CD4-positive, alpha-beta memory T cell (primary cell): ENCODE results near the gene MRPL45. TPM values are rescaled to one million over a fixed set of nuclear protein-coding genes. Genes with fewer than 3 reads are reported as not detected.
A peak's percentile ranks its signal among the peaks of the same experiment; 100 is the strongest.

Experiments used
- CTCF ChIA-PET: fragments of 350-600 bp; sonication (Branson Sonifier 250); formaldehyde crosslinking; loops from one replicate; lab custom pipeline; 2021; ENCODE audit warnings: inconsistent platforms; ENCODE audit not compliant: partially characterized antibody; lab: Charles Lee
- POLR2A ChIA-PET: fragments of 350-600 bp; sonication (Branson Sonifier 250); formaldehyde crosslinking; loops from one replicate; lab custom pipeline; 2021; ENCODE audit not compliant: partially characterized antibody; lab: Charles Lee
- DNase-seq, 5 donors: peaks; one replicate each; pipeline versions ENCODE4 v3.0.0 to v3.0.0-alpha.2; 2020 to 2022; ENCODE audit warnings: mixed read lengths in 1 of 5
- H3K27ac ChIP-seq: one replicate; pipeline ENCODE4 v1.7.0; 2013; ENCODE audit warnings: low read depth, low read length
- H3K27me3 ChIP-seq: 2 replicates; pipeline ENCODE4 v1.7.0; 2013; ENCODE audit warnings: mild to moderate bottlenecking, low read length, moderate library complexity; ENCODE audit not compliant: insufficient read depth
- H3K36me3 ChIP-seq: 2 replicates; pipeline ENCODE4 v1.7.0; 2013; ENCODE audit warnings: mild to moderate bottlenecking, low read length, moderate library complexity; ENCODE audit not compliant: insufficient read depth
- H3K4me1 ChIP-seq: 2 replicates; pipeline ENCODE4 v1.7.0; 2013; ENCODE audit warnings: mild to moderate bottlenecking, low read length, moderate library complexity; ENCODE audit not compliant: insufficient read depth
- H3K4me3 ChIP-seq, 2 donors: one replicate each; pipeline ENCODE4 v1.7.0; 2013; ENCODE audit warnings: low read length in 2 of 2, mild to moderate bottlenecking in 1 of 2
- H3K9me3 ChIP-seq, 2 donors: one replicate each; pipeline ENCODE4 v1.7.0; 2013; ENCODE audit warnings: low read length in 2 of 2, control low read depth in 1 of 2; ENCODE audit not compliant: control insufficient read depth in 1 of 2
- H3K27ac Mint-ChIP-seq, 7 donors: one replicate each; pipeline ENCODE4 v1.8.0; 2020 to 2021; ENCODE audit warnings: mixed read lengths in 7 of 7, mild to moderate bottlenecking in 6 of 7, inconsistent platforms in 3 of 7, moderate library complexity in 3 of 7
- H3K27me3 Mint-ChIP-seq, 2 donors: one replicate each; pipeline ENCODE4 v1.8.0; 2020 to 2021; ENCODE audit warnings: mixed read lengths in 2 of 2
- H3K36me3 Mint-ChIP-seq, 2 donors: one replicate each; pipeline ENCODE4 v1.8.0; 2020 to 2021; ENCODE audit warnings: mixed read lengths in 2 of 2, inconsistent platforms in 1 of 2, mild to moderate bottlenecking in 1 of 2
- H3K4me1 Mint-ChIP-seq, 4 donors: one replicate each; pipeline ENCODE4 v1.8.0; 2020 to 2021; ENCODE audit warnings: mixed read lengths in 4 of 4, mild to moderate bottlenecking in 1 of 4
- H3K4me3 Mint-ChIP-seq, 8 donors: one replicate each; pipeline ENCODE4 v1.8.0; 2020 to 2021; ENCODE audit warnings: mixed read lengths in 8 of 8, mild to moderate bottlenecking in 7 of 8, moderate library complexity in 6 of 8, inconsistent platforms in 3 of 8
- H3K9me3 Mint-ChIP-seq, 8 donors: one replicate each; pipeline ENCODE4 v1.8.0; 2020 to 2021; ENCODE audit warnings: mixed read lengths in 8 of 8, mild to moderate bottlenecking in 5 of 8, inconsistent platforms in 3 of 8, moderate library complexity in 1 of 8
- intact Hi-C: fragments of 100-400 bp; cut with micrococcal nuclease; formaldehyde crosslinking; loops from one replicate; pipeline ENCODE4 v1.15.1; 2023
- polyA plus RNA-seq, 2 donors: library from polyadenylated mRNA; unstranded; fragments of 300-500 nt; fragmentation: Illumina TruSeq; gene quantifications; one replicate each; pipeline ENCODE4 v1.2.3, GENCODE V29; 2021
- total RNA-seq, 2 experiments: library from RNA; stranded (reverse); gene quantifications; one replicate each; pipeline ENCODE4 v1.2.3, GENCODE V29; 2021

MRPL45 gene
- total and polyA plus RNA-seq, 4 experiments from 2014 or later: 17.2 to 29.4 (median 21.4) TPM

- no peaks in the 10 kb centered on the region for H3K9me3 Mint-ChIP-seq
- peak; percentile 78 to 82 (median 80) for DNase-seq
- H3K4me1 ChIP-seq: peaks cover 24% of the 10 kb centered on the region
- POLR2A ChIA-PET: interaction anchor here (0.8 to 2.6 kb wide), 3 partner anchors 10 to 65 kb away, joined by 3 to 17 read pairs (median 6); partner anchors contain the start of gene MRPL45
- no peaks in the 10 kb centered on the region for H3K27me3 ChIP-seq
- CTCF ChIA-PET: interaction anchor here (0.7 to 5.5 kb wide), 23 partner anchors 9 to 315 kb away, joined by 3 to 192 read pairs (median 6); partner anchors contain the start of gene ARHGAP23
- peaks cover 1 to 6% of the 10 kb centered on the region in 2 donors for H3K27me3 Mint-ChIP-seq
- no peaks in the 10 kb centered on the region for H3K36me3 ChIP-seq
- peak overlapping the region in 4 of 8 donors; percentile 8 to 43 (median 16) for H3K4me3 Mint-ChIP-seq
- no peak overlapping the region for H3K27ac ChIP-seq
- peak overlapping the region in 5 of 7 donors; percentile 0 to 67 (median 11) for H3K27ac Mint-ChIP-seq
- intact Hi-C loops: no loop called here
- H3K4me3 ChIP-seq: no peak overlapping the region
- H3K36me3 Mint-ChIP-seq: peaks cover 0 to 6% of the 10 kb centered on the region in 2 donors
- no peaks in the 10 kb centered on the region for H3K9me3 ChIP-seq
- H3K4me1 Mint-ChIP-seq: peaks cover 18 to 38% (median 26%) of the 10 kb centered on the region in 4 donors
Observed at GRCh38 chr17:38349097-38349730, 52.2 kb downstream of the MRPL45 start.

- peaks cover 25 to 46% (median 34%) of the 10 kb centered on the region in 4 donors for H3K4me1 Mint-ChIP-seq
- Histone ChIP-seq H3K27me3 (no peaks in the 10 kb centered on the region), H3K4me1 (peaks cover 32% of the 10 kb centered on the region), H3K27ac (no peak overlapping the region), H3K4me3 (no peak overlapping the region), H3K9me3 (no peaks in the 10 kb centered on the region), H3K36me3 (no peaks in the 10 kb centered on the region)
- POLR2A ChIA-PET: interaction anchor here (2.2 to 2.6 kb wide), 2 partner anchors 53 to 65 kb away, joined by 6 to 17 read pairs; partner anchors contain the start of gene MRPL45
- H3K27me3 Mint-ChIP-seq: peaks cover 1 to 2% of the 10 kb centered on the region in 2 donors
- DNase-seq: no peak
- H3K27ac Mint-ChIP-seq: peak overlapping the region in 4 of 7 donors; percentile 36 to 75 (median 44)
- H3K36me3 Mint-ChIP-seq: peaks cover 0 to 6% of the 10 kb centered on the region in 2 donors
- no peaks in the 10 kb centered on the region for H3K9me3 Mint-ChIP-seq
- CTCF ChIA-PET: interaction anchor here (0.6 to 5.5 kb wide), 20 partner anchors 9 to 314 kb away, joined by 3 to 192 read pairs (median 8); partner anchors contain the start of gene ARHGAP23
- intact Hi-C loops: no loop called here
- H3K4me3 Mint-ChIP-seq: peak overlapping the region in 5 of 8 donors; percentile 34 to 67 (median 48)
Observed at GRCh38 chr17:38350035-38350434, 53.1 kb downstream of the MRPL45 start.

- Mint-ChIP-seq H3K4me3 (peak within 1 kb of the TSS; percentile 95 to 99 (median 98)), H3K27me3 (peaks cover 0 to 2% of the 10 kb centered on the region in 2 donors), H3K9me3 (no peaks in the 10 kb centered on the region), H3K36me3 (peaks cover 0 to 6% of the 10 kb centered on the region in 2 donors), H3K27ac (peak within 1 kb of the TSS; percentile 87 to 99 (median 97)), H3K4me1 (peaks cover 33 to 62% (median 43%) of the 10 kb centered on the region in 4 donors)
- DNase-seq: peak; percentile 88 to 92 (median 89)
- Histone ChIP-seq H3K4me1 (peaks cover 34% of the 10 kb centered on the region), H3K36me3 (no peaks in the 10 kb centered on the region), H3K9me3 (no peaks in the 10 kb centered on the region), H3K27ac (peak within 1 kb of the TSS; percentile 62), H3K27me3 (no peaks in the 10 kb centered on the region), H3K4me3 (peak within 1 kb of the TSS; percentile 20 to 79)
- intact Hi-C loops: loop anchor here (2.0 kb wide), 1 partner anchor 207 kb away; no protein-coding TSS in a partner anchor
- POLR2A ChIA-PET: interaction anchor here (0.6 to 1.7 kb wide), 5 partner anchors 9 to 377 kb away, joined by 3 to 8 read pairs (median 3); no protein-coding TSS in a partner anchor
- CTCF ChIA-PET: interaction anchor here (0.8 to 5.6 kb wide), 6 partner anchors 10 to 88 kb away, joined by 3 to 52 read pairs (median 4); no protein-coding TSS in a partner anchor
Observed at GRCh38 chr17:38351412-38352222, 54.6 kb downstream of the MRPL45 start, which contains the start of gene SOCS7. Gene SOCS7 (plus strand): TSS chr17:38351844. CDS start chr17:38352053, 209 bp downstream.

- peak overlapping the region; percentile 4 to 77 (median 60) for H3K27ac Mint-ChIP-seq
- CTCF ChIA-PET: interaction anchor here (2.2 to 5.6 kb wide), 2 partner anchors 11 to 61 kb away, joined by 6 to 52 read pairs; no protein-coding TSS in a partner anchor
Observed at GRCh38 chr17:38352245-38353085, 55.5 kb downstream of the MRPL45 start.

GRCh38 chr17:38353086-38353604 lies 56.2 kb downstream of the MRPL45 start:
- peaks cover 43 to 72% (median 54%) of the 10 kb centered on the region in 4 donors for H3K4me1 Mint-ChIP-seq
- Histone ChIP-seq H3K27ac (no peak overlapping the region), H3K27me3 (no peaks in the 10 kb centered on the region), H3K4me3 (peak overlapping the region in 1 of 2 donors; percentile 47), H3K9me3 (no peaks in the 10 kb centered on the region), H3K4me1 (peaks cover 34% of the 10 kb centered on the region), H3K36me3 (no peaks in the 10 kb centered on the region)
- ChIA-PET POLR2A (interaction anchor here (1.4 kb wide), 1 partner anchor 11 kb away, joined by 3 read pairs; no protein-coding TSS in a partner anchor), CTCF (interaction anchor here (2.2 to 5.6 kb wide), 2 partner anchors 11 to 60 kb away, joined by 6 to 52 read pairs; no protein-coding TSS in a partner anchor)
- peak overlapping the region; percentile 79 to 85 (median 84) for H3K4me3 Mint-ChIP-seq
- H3K9me3 Mint-ChIP-seq: no peaks in the 10 kb centered on the region
- intact Hi-C loops: loop anchor here (2.0 kb wide), 1 partner anchor 206 kb away; no protein-coding TSS in a partner anchor
- peak overlapping the region; percentile 4 to 77 (median 60) for H3K27ac Mint-ChIP-seq
- peaks cover 0 to 6% of the 10 kb centered on the region in 2 donors for H3K36me3 Mint-ChIP-seq
- no peak for DNase-seq
- peaks cover 0 to 2% of the 10 kb centered on the region in 2 donors for H3K27me3 Mint-ChIP-seq

More at GRCh38 chr17:38352245-38353085, 55.5 kb downstream of the MRPL45 start:
- intact Hi-C loops: loop anchor here (2.0 kb wide), 1 partner anchor 206 kb away; no protein-coding TSS in a partner anchor
- POLR2A ChIA-PET: interaction anchor here (1.0 to 1.7 kb wide), 4 partner anchors 9 to 376 kb away, joined by 3 to 8 read pairs (median 5); no protein-coding TSS in a partner anchor
- peak overlapping the region in 1 of 2 donors; percentile 47 for H3K4me3 ChIP-seq
- H3K4me3 Mint-ChIP-seq: peak overlapping the region; percentile 79 to 85 (median 84)
- DNase-seq: peak in 4 of 5 donors; percentile 4 to 41 (median 16)
- no peaks in the 10 kb centered on the region for H3K9me3 Mint-ChIP-seq
- H3K36me3 Mint-ChIP-seq: peaks cover 0 to 6% of the 10 kb centered on the region in 2 donors
- H3K27me3 ChIP-seq: no peaks in the 10 kb centered on the region
- peaks cover 40 to 71% (median 51%) of the 10 kb centered on the region in 4 donors for H3K4me1 Mint-ChIP-seq
- no peaks in the 10 kb centered on the region for H3K9me3 ChIP-seq
- peaks cover 0 to 2% of the 10 kb centered on the region in 2 donors for H3K27me3 Mint-ChIP-seq
- H3K27ac ChIP-seq: peak overlapping the region; percentile 62
- no peaks in the 10 kb centered on the region for H3K36me3 ChIP-seq
- peaks cover 34% of the 10 kb centered on the region for H3K4me1 ChIP-seq
